BLaER1 treated with 17β-estradiol and CSF1 and Interleukin-3, amounts not matched to agents 10 nM and 100 nM (cell line): ENCODE data around the gene LRSAM1.

ENCODE experiments used
- H3K27ac ChIP-seq, 11 experiments: shearing (Covaris generic); formaldehyde crosslinking; 2 replicates each; pipeline ENCODE4 v1.8.1; 2022
- H3K27me3 ChIP-seq, 11 experiments: shearing (Covaris generic); formaldehyde crosslinking; 2 replicates each; pipeline ENCODE4 v1.8.1; 2022
- H3K36me3 ChIP-seq, 11 experiments: shearing (Covaris generic); formaldehyde crosslinking; 2 replicates each; pipeline ENCODE4 v1.8.1; 2022
- H3K4me1 ChIP-seq, 10 experiments: shearing (Covaris generic); formaldehyde crosslinking; 2 replicates each; pipeline ENCODE4 v1.8.1; 2022
- H3K4me2 ChIP-seq, 11 experiments: shearing (Covaris generic); formaldehyde crosslinking; 2 replicates each; pipeline ENCODE4 v1.8.1; 2022
- H3K4me3 ChIP-seq, 10 experiments: shearing (Covaris generic); formaldehyde crosslinking; 2 replicates each; pipeline ENCODE4 v1.8.1; 2022
- H3K9ac ChIP-seq, 11 experiments: shearing (Covaris generic); formaldehyde crosslinking; 2 replicates each; pipeline ENCODE4 v1.8.1; 2022
- H3K9me3 ChIP-seq, 11 experiments: shearing (Covaris generic); formaldehyde crosslinking; replicated peaks in 1 of 11; 2 replicates each; pipeline ENCODE4 v1.8.1; 2022
- H4K20me1 ChIP-seq, 11 experiments: shearing (Covaris generic); formaldehyde crosslinking; 2 replicates each; pipeline ENCODE4 v1.8.1; 2022
- Cebpa-rat ChIP-seq, 11 experiments: shearing (Covaris generic); IDR thresholded peaks; 2 replicates each; pipeline ENCODE4 v1.8.1; 2022

The LRSAM1 gene

GRCh38 chr9:127537792-127538191 is 86.5 kb downstream of the LRSAM1 start:
- peak overlapping the region in 8 of 11 experiments; percentile 3 to 53 (median 18); a peak in 8 of 22 replicates for H3K9ac ChIP-seq

GRCh38 chr9:127538849-127539258 is 87.5 kb downstream of the LRSAM1 start:
- Histone ChIP-seq H3K4me3 (no peak overlapping the region), H3K27ac (peak overlapping the region in 2 of 11 experiments; percentile 28 to 80; a peak in 2 of 22 replicates), H3K36me3 (peaks cover 0 to 94% (median 4%) of the 10 kb centered on the region in 11 experiments; a peak in 12 of 22 replicates), H3K4me2 (peak overlapping the region in 2 of 11 experiments; percentile 47 to 89; a peak in 1 of 22 replicates), H3K9me3 (no peaks in the 10 kb centered on the region), H3K9ac (peak overlapping the region in 1 of 11 experiments; percentile 21; a peak in 1 of 22 replicates), H4K20me1 (peaks cover 0 to 100% (median 99%) of the 10 kb centered on the region in 11 experiments; a peak in 19 of 22 replicates), H3K27me3 (no peaks in the 10 kb centered on the region), H3K4me1 (peaks cover 27 to 98% (median 80%) of the 10 kb centered on the region in 10 experiments)
- no peak for TF ChIP-seq Cebpa-rat (IDR thresholded peaks at IDR 0.05)

More at GRCh38 chr9:127537792-127538191, 86.5 kb downstream of the LRSAM1 start:
- Histone ChIP-seq H3K27ac (peak overlapping the region in 3 of 11 experiments; percentile 19 to 38 (median 35); a peak in 2 of 22 replicates), H3K4me3 (no peak overlapping the region), H3K9me3 (no peaks in the 10 kb centered on the region), H3K4me1 (peaks cover 26 to 89% (median 71%) of the 10 kb centered on the region in 10 experiments), H3K36me3 (peaks cover 0 to 94% (median 4%) of the 10 kb centered on the region in 11 experiments; a peak in 12 of 22 replicates), H3K4me2 (peak overlapping the region in 3 of 11 experiments; percentile 10 to 27 (median 14); a peak in 2 of 22 replicates), H3K27me3 (no peaks in the 10 kb centered on the region), H4K20me1 (peaks cover 0 to 100% (median 96%) of the 10 kb centered on the region in 11 experiments; a peak in 19 of 22 replicates)
- no peak for TF ChIP-seq Cebpa-rat (IDR thresholded peaks at IDR 0.05)

GRCh38 chr9:127539259-127539981 is 88.1 kb downstream of the LRSAM1 start:
- Histone ChIP-seq H3K27me3 (no peaks in the 10 kb centered on the region), H3K27ac (peak overlapping the region in 2 of 11 experiments; percentile 28 to 80; a peak in 5 of 22 replicates), H3K4me1 (peaks cover 27 to 98% (median 82%) of the 10 kb centered on the region in 10 experiments), H4K20me1 (peaks cover 0 to 100% (median 98%) of the 10 kb centered on the region in 11 experiments; a peak in 19 of 22 replicates), H3K36me3 (peaks cover 0 to 94% (median 0%) of the 10 kb centered on the region in 11 experiments; a peak in 11 of 22 replicates), H3K4me3 (no peak overlapping the region), H3K4me2 (peak overlapping the region in 5 of 11 experiments; percentile 47 to 89 (median 80); a peak in 6 of 22 replicates), H3K9ac (peak overlapping the region in 1 of 11 experiments; percentile 21; a peak in 1 of 22 replicates), H3K9me3 (no peaks in the 10 kb centered on the region)
- no peak for TF ChIP-seq Cebpa-rat (IDR thresholded peaks at IDR 0.05)

GRCh38 chr9:127539982-127540663 is 88.8 kb downstream of the LRSAM1 start:
- peak overlapping the region in 8 of 11 experiments; percentile 47 to 96 (median 86); a peak in 13 of 22 replicates for H3K4me2 ChIP-seq
- H3K9ac ChIP-seq = peak overlapping the region in 2 of 11 experiments; percentile 2 to 42; a peak in 2 of 22 replicates
- no peak overlapping the region for H3K4me3 ChIP-seq
- peak overlapping the region in 6 of 11 experiments; percentile 15 to 80 (median 61); a peak in 7 of 22 replicates for H3K27ac ChIP-seq
- peaks cover 0 to 100% (median 97%) of the 10 kb centered on the region in 11 experiments; a peak in 19 of 22 replicates for H4K20me1 ChIP-seq
- H3K9me3 ChIP-seq = no peaks in the 10 kb centered on the region
- TF ChIP-seq Cebpa-rat (IDR thresholded peaks at IDR 0.05) = no peak
- peaks cover 0 to 94% (median 0%) of the 10 kb centered on the region in 11 experiments; a peak in 11 of 22 replicates for H3K36me3 ChIP-seq
- H3K4me1 ChIP-seq = peaks cover 34 to 98% (median 86%) of the 10 kb centered on the region in 10 experiments
- no peaks in the 10 kb centered on the region for H3K27me3 ChIP-seq

- H3K4me2 ChIP-seq = peak overlapping the region in 9 of 11 experiments; percentile 47 to 96 (median 89); a peak in 15 of 22 replicates
- no peaks in the 10 kb centered on the region for H3K27me3 ChIP-seq
- peak overlapping the region in 8 of 11 experiments; percentile 15 to 80 (median 50); a peak in 6 of 22 replicates for H3K27ac ChIP-seq
- no peak for TF ChIP-seq Cebpa-rat (IDR thresholded peaks at IDR 0.05)
- peak overlapping the region in 3 of 11 experiments; percentile 6 to 71 (median 61); a peak in 4 of 22 replicates for H3K9ac ChIP-seq
- H3K4me3 ChIP-seq = no peak overlapping the region
- peaks cover 0 to 94% (median 0%) of the 10 kb centered on the region in 11 experiments; a peak in 10 of 22 replicates for H3K36me3 ChIP-seq
- H3K9me3 ChIP-seq = no peaks in the 10 kb centered on the region
- peaks cover 0 to 100% (median 97%) of the 10 kb centered on the region in 11 experiments; a peak in 19 of 22 replicates for H4K20me1 ChIP-seq
- peaks cover 39 to 98% (median 90%) of the 10 kb centered on the region in 10 experiments for H3K4me1 ChIP-seq
These were observed 89.3 kb downstream of the LRSAM1 start for GRCh38 chr9:127540664-127541041.

- H3K9me3 ChIP-seq = no peaks in the 10 kb centered on the region
- H3K27me3 ChIP-seq = no peaks in the 10 kb centered on the region
- TF ChIP-seq Cebpa-rat (IDR thresholded peaks at IDR 0.05) = no peak
- peak overlapping the region in 9 of 11 experiments; percentile 42 to 80 (median 61); a peak in 13 of 22 replicates for H3K27ac ChIP-seq
- H3K4me2 ChIP-seq = peak overlapping the region; percentile 64 to 99 (median 89); a peak in 20 of 22 replicates
- H4K20me1 ChIP-seq = peaks cover 0 to 100% (median 97%) of the 10 kb centered on the region in 11 experiments; a peak in 20 of 22 replicates
- peaks cover 43 to 100% (median 91%) of the 10 kb centered on the region in 10 experiments for H3K4me1 ChIP-seq
- peaks cover 0 to 93% (median 1%) of the 10 kb centered on the region in 11 experiments; a peak in 10 of 22 replicates for H3K36me3 ChIP-seq
- peak overlapping the region in 5 of 11 experiments; percentile 6 to 71 (median 61); a peak in 9 of 22 replicates for H3K9ac ChIP-seq
- no peak overlapping the region for H3K4me3 ChIP-seq
These were observed 89.9 kb downstream of the LRSAM1 start for GRCh38 chr9:127541176-127541575.

GRCh38 chr9:127541865-127542264 is 90.6 kb downstream of the LRSAM1 start:
- H3K36me3 ChIP-seq = peaks cover 0 to 92% (median 5%) of the 10 kb centered on the region in 11 experiments; a peak in 10 of 22 replicates
- no peaks in the 10 kb centered on the region for H3K9me3 ChIP-seq
- peaks cover 38 to 100% (median 92%) of the 10 kb centered on the region in 10 experiments for H3K4me1 ChIP-seq
- peak overlapping the region in 10 of 11 experiments; percentile 35 to 80 (median 60); a peak in 18 of 22 replicates for H3K27ac ChIP-seq
- peak in 2 of 11 experiments; percentile 44 to 48; a peak in 2 of 22 replicates for TF ChIP-seq Cebpa-rat (IDR thresholded peaks at IDR 0.05)
- no peaks in the 10 kb centered on the region for H3K27me3 ChIP-seq
- peak overlapping the region in 5 of 10 experiments; percentile 6 to 42 (median 33); a peak in 8 of 20 replicates for H3K4me3 ChIP-seq
- H4K20me1 ChIP-seq = peaks cover 0 to 100% (median 97%) of the 10 kb centered on the region in 11 experiments; a peak in 20 of 22 replicates
- peak overlapping the region; percentile 64 to 99 (median 89) for H3K4me2 ChIP-seq
- H3K9ac ChIP-seq = peak overlapping the region; percentile 6 to 71 (median 55); a peak in 18 of 22 replicates
